Measurements from ENCODE around the gene TSPAN14. TPM values are rescaled to one million over a fixed set of nuclear protein-coding genes. Genes with fewer than 3 reads are reported as not detected.
A peak's percentile ranks its signal among the peaks of the same experiment; 100 is the strongest.

Gene TSPAN14
- total RNA-seq, 2 experiments from 2014 or later: 167 to 168 TPM

DNA sequence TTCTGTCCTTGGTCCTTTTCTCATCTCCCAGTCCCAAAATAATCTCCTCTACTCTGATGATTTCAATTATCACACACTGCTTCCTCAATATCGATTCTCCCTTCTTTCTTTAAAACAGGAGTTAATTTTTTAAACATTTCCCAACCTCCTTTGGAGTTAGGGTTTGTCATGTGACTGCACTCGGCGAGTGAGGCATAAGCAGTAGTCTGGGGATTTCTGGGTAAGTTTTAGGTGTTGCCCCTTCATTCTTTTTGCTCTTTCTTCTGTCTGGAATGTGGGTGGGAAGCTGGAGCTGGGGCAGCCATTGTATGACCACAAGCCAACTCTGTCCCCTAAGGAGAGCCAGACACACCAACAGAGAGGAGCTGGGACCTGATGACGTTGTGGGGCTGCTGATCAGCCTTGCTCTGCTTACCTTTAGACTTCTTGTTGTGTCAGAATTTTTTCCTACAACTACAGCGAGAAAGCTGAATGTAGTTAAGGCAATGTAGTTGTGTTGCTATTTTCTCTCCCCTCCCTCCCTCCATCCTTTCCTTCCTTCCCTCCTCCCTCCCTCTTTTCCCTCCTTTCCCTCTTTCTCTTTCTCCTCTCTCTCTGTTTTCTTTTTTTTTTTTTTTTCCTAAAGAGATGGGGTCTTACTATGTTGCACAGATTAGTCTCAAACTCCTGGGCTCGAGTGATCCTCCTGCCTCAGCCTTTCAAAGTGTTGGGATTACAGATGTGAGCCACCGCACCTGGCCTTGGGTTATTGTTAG, 6.5 kb upstream of the TSPAN14 start:
- ATAC-seq (ENCODE audit: poor library complexity): no peak
- TF ChIP-seq, protein P1, sequence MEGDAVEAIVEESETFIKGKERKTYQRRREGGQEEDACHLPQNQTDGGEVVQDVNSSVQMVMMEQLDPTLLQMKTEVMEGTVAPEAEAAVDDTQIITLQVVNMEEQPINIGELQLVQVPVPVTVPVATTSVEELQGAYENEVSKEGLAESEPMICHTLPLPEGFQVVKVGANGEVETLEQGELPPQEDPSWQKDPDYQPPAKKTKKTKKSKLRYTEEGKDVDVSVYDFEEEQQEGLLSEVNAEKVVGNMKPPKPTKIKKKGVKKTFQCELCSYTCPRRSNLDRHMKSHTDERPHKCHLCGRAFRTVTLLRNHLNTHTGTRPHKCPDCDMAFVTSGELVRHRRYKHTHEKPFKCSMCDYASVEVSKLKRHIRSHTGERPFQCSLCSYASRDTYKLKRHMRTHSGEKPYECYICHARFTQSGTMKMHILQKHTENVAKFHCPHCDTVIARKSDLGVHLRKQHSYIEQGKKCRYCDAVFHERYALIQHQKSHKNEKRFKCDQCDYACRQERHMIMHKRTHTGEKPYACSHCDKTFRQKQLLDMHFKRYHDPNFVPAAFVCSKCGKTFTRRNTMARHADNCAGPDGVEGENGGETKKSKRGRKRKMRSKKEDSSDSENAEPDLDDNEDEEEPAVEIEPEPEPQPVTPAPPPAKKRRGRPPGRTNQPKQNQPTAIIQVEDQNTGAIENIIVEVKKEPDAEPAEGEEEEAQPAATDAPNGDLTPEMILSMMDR (IDR thresholded peaks at IDR 0.05): no peak
- POLR2A ChIA-PET: interaction anchor here (3.6 kb wide), 1 partner anchor 58 kb away, joined by 10 read pairs; no protein-coding TSS in a partner anchor
- intact Hi-C loops (cut with DNase I, micrococcal nuclease): loop anchor here in 1 of 2 experiments (10.0 kb wide), 1 partner anchor 137 kb away; no protein-coding TSS in a partner anchor
- Mint-ChIP-seq H3K4me3 (no peak overlapping the region), H3K36me3 (ENCODE audit: low read depth) (no peaks in the 10 kb centered on the region), H3K27ac (peak overlapping the region; percentile 84), H3K27me3 (no peaks in the 10 kb centered on the region), H3K9me3 (no peaks in the 10 kb centered on the region), H3K4me1 (ENCODE audit: low read depth) (peaks cover 49% of the 10 kb centered on the region)
- Histone ChIP-seq H3K4me1 (ENCODE audit: insufficient read depth, low read length) (peaks cover 23% of the 10 kb centered on the region), H3K27ac (ENCODE audit: low read depth in 1 of 2, low read length in 2 of 2) (no peak overlapping the region), H3K27me3 (ENCODE audit: control insufficient read depth in 1 of 2, insufficient read depth in 2 of 2, low read length in 2 of 2) (no peaks in the 10 kb centered on the region), H3K9me3 (ENCODE audit: control insufficient read depth in 1 of 2, insufficient read depth in 1 of 2, low read length in 2 of 2) (no peaks in the 10 kb centered on the region), H3K36me3 (ENCODE audit: insufficient read depth, low read length) (no peaks in the 10 kb centered on the region), H3K4me3 (ENCODE audit: low read length) (no peak overlapping the region)
- no peak for DNase-seq
- CTCF ChIA-PET: interaction anchor here (0.9 to 11.7 kb wide), 3 partner anchors 20 to 57 kb away, joined by 3 to 147 read pairs (median 3); no protein-coding TSS in a partner anchor

DNA sequence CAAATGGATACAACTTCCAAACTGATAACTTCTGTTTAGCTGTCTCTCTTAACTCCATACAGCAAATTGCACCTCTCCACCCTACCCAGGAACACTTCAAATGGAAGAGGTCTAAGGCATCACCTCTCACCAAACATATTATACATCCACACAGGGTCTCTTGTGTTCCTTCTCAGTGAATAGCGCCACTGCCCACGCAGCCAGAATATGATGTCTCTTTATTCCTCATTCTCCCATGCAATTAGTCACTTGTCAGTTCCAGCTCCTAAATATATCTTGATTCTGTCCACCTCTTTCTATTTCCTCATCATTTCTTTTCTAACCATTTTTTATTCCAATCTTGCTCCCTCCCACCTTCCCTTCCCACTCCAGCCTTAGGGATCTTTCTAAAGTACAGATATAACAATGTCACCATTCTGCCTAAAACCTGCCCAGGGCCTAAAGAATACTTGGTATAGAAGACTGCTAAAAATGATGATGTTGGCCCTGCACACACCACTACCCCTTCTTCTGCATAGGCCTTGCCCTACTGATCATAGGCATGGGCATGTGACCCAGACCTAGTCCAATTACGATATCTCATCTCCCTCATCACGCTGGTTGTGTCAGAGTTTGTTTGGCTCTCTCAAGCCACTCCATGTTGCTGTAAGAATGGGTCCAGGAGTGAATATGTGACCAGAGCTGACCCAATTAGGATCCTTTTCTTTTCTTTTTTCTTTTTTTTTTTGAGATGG, 5.7 kb upstream of the TSPAN14 start:
- Mint-ChIP-seq H3K27ac (peak overlapping the region; percentile 6), H3K4me3 (no peak overlapping the region), H3K4me1 (ENCODE audit: low read depth) (peaks cover 44% of the 10 kb centered on the region), H3K9me3 (no peaks in the 10 kb centered on the region), H3K36me3 (ENCODE audit: low read depth) (peaks cover 2% of the 10 kb centered on the region), H3K27me3 (no peaks in the 10 kb centered on the region)
- no peak for ATAC-seq (ENCODE audit: poor library complexity)
- Histone ChIP-seq H3K27ac (ENCODE audit: low read depth in 1 of 2, low read length in 2 of 2) (no peak overlapping the region), H3K36me3 (ENCODE audit: insufficient read depth, low read length) (no peaks in the 10 kb centered on the region), H3K4me3 (ENCODE audit: low read length) (no peak overlapping the region), H3K9me3 (ENCODE audit: control insufficient read depth in 1 of 2, insufficient read depth in 1 of 2, low read length in 2 of 2) (no peaks in the 10 kb centered on the region), H3K4me1 (ENCODE audit: insufficient read depth, low read length) (peaks cover 26% of the 10 kb centered on the region), H3K27me3 (ENCODE audit: control insufficient read depth in 1 of 2, insufficient read depth in 2 of 2, low read length in 2 of 2) (no peaks in the 10 kb centered on the region)
- CTCF ChIA-PET: interaction anchor here (0.9 to 11.7 kb wide), 4 partner anchors 20 to 56 kb away, joined by 3 to 147 read pairs (median 4); no protein-coding TSS in a partner anchor
- DNase-seq: no peak
- TF ChIP-seq, protein P1 (IDR thresholded peaks at IDR 0.05): no peak
- POLR2A ChIA-PET: interaction anchor here (3.6 to 13.1 kb wide), 2 partner anchors 19 to 57 kb away, joined by 10 to 176 read pairs; no protein-coding TSS in a partner anchor
- intact Hi-C loops (cut with DNase I, micrococcal nuclease): loop anchor here in 1 of 2 experiments (10.0 kb wide), 1 partner anchor 136 kb away; no protein-coding TSS in a partner anchor

DNA sequence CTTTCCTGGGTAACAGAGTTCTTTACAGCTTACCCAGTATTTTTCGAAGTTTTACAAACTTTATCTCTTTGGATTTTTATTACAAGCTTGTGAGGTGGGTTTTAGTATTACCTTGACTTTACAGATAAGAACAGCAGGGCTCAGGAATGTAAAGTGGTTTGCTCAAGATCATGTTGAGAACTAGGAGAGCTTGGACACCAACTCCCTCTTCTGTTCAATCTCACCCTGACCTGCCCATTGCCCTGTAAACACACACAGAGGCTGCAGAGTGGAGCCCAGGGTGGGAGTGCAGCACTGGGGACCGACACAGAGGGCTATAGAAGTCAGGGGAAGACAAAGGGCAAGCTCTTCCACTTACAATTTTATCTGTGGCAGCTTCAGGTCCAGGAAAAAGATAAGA, 4.6 kb upstream of the TSPAN14 start:
- no peaks in the 10 kb centered on the region for H3K27me3 ChIP-seq (ENCODE audit: control insufficient read depth in 1 of 2, insufficient read depth in 2 of 2, low read length in 2 of 2)
- ATAC-seq (ENCODE audit: poor library complexity) (no peak), DNase-seq (no peak)
- Mint-ChIP-seq H3K27me3 (no peaks in the 10 kb centered on the region), H3K4me1 (ENCODE audit: low read depth) (peaks cover 37% of the 10 kb centered on the region), H3K9me3 (no peaks in the 10 kb centered on the region), H3K4me3 (no peak overlapping the region), H3K27ac (peak overlapping the region; percentile 18), H3K36me3 (ENCODE audit: low read depth) (peaks cover 5% of the 10 kb centered on the region)
- ChIA-PET POLR2A (interaction anchor here (3.6 to 13.1 kb wide), 2 partner anchors 18 to 56 kb away, joined by 10 to 176 read pairs; no protein-coding TSS in a partner anchor), CTCF (interaction anchor here (0.6 to 11.7 kb wide), 6 partner anchors 18 to 55 kb away, joined by 3 to 147 read pairs (median 4); no protein-coding TSS in a partner anchor)
- H3K27ac ChIP-seq (ENCODE audit: low read depth in 1 of 2, low read length in 2 of 2): no peak overlapping the region
- TF ChIP-seq, protein P1 (IDR thresholded peaks at IDR 0.05): no peak
- peaks cover 18% of the 10 kb centered on the region for H3K4me1 ChIP-seq (ENCODE audit: insufficient read depth, low read length)
- intact Hi-C loops (cut with DNase I, micrococcal nuclease): loop anchor here in 1 of 2 experiments (10.0 kb wide), 1 partner anchor 135 kb away; no protein-coding TSS in a partner anchor
- H3K36me3 ChIP-seq (ENCODE audit: insufficient read depth, low read length): no peaks in the 10 kb centered on the region
- H3K4me3 ChIP-seq (ENCODE audit: low read length): no peak overlapping the region
- H3K9me3 ChIP-seq (ENCODE audit: control insufficient read depth in 1 of 2, insufficient read depth in 1 of 2, low read length in 2 of 2): no peaks in the 10 kb centered on the region
